ENCODE data around the gene SMYD4.

Gene SMYD4

GRCh38 chr17:1729966-1730325 lies 99.8 kb downstream of the SMYD4 start:
- DNase-seq (ENCODE audit: low read depth): no peak
